Measurements from ENCODE around the gene ETV2. TPM values are rescaled to one million over a fixed set of nuclear protein-coding genes. Genes with fewer than 3 reads are reported as not detected.
A peak's percentile ranks its signal among the peaks of the same experiment; 100 is the strongest.

ETV2 gene
- total RNA-seq, 1 donor from 2014 or later: 1.1 TPM

DNA sequence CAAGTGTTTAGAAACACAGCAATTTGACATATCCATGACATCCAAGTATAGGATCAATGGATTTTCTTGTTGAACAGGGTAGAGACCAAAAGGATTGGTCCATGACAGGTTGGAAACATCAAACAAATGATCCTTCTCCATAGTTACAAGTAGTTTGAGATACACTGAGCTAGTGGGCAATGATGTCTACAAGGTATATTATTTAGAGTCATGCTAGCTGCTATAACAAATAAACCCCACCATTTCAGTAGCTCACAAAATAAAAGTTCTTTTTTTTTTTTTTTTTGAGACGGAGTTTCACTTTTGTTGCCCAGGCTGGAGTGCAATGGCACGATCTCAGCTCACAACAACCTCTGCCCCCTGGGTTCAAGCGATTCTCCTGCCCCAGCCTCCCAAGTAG is 33.9 kb upstream of the ETV2 start:
- Mint-ChIP-seq H3K27ac (no peak overlapping the region), H3K27me3 (no peaks in the 10 kb centered on the region), H3K4me1 (ENCODE audit: unreplicated experiment) (peaks cover 5% of the 10 kb centered on the region), H3K9me3 (peaks cover 8% of the 10 kb centered on the region), H3K4me3 (no peak overlapping the region), H3K36me3 (no peaks in the 10 kb centered on the region)
- no peak for DNase-seq (ENCODE audit: extremely low spot score, unreplicated experiment)
- TF ChIP-seq, protein P1, sequence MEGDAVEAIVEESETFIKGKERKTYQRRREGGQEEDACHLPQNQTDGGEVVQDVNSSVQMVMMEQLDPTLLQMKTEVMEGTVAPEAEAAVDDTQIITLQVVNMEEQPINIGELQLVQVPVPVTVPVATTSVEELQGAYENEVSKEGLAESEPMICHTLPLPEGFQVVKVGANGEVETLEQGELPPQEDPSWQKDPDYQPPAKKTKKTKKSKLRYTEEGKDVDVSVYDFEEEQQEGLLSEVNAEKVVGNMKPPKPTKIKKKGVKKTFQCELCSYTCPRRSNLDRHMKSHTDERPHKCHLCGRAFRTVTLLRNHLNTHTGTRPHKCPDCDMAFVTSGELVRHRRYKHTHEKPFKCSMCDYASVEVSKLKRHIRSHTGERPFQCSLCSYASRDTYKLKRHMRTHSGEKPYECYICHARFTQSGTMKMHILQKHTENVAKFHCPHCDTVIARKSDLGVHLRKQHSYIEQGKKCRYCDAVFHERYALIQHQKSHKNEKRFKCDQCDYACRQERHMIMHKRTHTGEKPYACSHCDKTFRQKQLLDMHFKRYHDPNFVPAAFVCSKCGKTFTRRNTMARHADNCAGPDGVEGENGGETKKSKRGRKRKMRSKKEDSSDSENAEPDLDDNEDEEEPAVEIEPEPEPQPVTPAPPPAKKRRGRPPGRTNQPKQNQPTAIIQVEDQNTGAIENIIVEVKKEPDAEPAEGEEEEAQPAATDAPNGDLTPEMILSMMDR (conservative IDR thresholded peaks at IDR 0.05): no peak

DNA sequence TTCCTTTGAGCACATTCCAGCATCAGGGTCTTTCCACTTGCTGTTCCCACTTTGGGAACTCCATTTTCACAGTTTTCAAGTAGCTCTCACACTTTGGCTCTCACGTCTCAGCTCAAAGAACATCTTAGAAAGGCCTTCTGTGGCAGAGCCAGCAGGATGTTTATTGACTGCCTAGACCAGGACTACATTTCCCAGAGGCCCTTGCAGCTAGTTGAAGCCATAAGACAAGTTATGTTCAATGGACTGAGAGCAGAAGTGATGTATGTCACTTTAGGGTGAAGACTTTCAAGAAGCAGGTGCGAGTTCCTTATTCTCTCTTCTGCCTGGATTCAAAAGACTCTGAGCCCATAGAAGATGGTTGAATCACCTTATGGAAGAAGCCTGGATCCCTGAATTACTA is 33.3 kb upstream of the ETV2 start:
- Mint-ChIP-seq H3K4me3 (no peak overlapping the region), H3K27me3 (no peaks in the 10 kb centered on the region), H3K9me3 (peaks cover 8% of the 10 kb centered on the region), H3K36me3 (no peaks in the 10 kb centered on the region), H3K4me1 (ENCODE audit: unreplicated experiment) (peaks cover 5% of the 10 kb centered on the region), H3K27ac (no peak overlapping the region)
- DNase-seq (ENCODE audit: extremely low spot score, unreplicated experiment): no peak
- TF ChIP-seq, protein P1 (conservative IDR thresholded peaks at IDR 0.05): no peak

GRCh38 chr19:35609851-35610353 is 31.6 kb upstream of the ETV2 start:
- peaks cover 5% of the 10 kb centered on the region for H3K4me1 Mint-ChIP-seq (ENCODE audit: unreplicated experiment)
- DNase-seq (ENCODE audit: extremely low spot score, unreplicated experiment): no peak
- H3K27me3 Mint-ChIP-seq: no peaks in the 10 kb centered on the region
- H3K36me3 Mint-ChIP-seq: no peaks in the 10 kb centered on the region
- H3K27ac Mint-ChIP-seq: no peak overlapping the region
- no peak overlapping the region for H3K4me3 Mint-ChIP-seq
- TF ChIP-seq, protein P1 (conservative IDR thresholded peaks at IDR 0.05): no peak
- H3K9me3 Mint-ChIP-seq: peaks cover 8% of the 10 kb centered on the region

DNA sequence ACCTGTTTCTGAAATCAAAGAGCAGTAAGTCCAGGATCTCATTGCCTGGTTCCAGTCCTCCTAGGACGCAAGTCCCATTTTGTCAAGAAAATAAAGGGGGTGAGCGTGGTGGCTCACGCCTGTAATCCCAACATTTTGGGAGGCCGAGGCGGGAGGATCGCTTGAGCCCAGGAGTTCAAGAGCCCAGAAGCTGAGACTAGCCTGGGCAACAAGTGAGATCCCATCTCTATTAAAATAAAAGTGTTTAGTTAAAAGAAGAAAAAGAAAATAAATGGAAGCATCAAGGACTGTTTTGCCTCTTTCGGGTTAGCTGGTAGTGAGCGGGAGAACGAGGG is 29.4 kb upstream of the ETV2 start:
- no peaks in the 10 kb centered on the region for H3K36me3 Mint-ChIP-seq
- no peaks in the 10 kb centered on the region for H3K27me3 Mint-ChIP-seq
- H3K4me3 Mint-ChIP-seq: peak overlapping the region; percentile 92
- H3K27ac Mint-ChIP-seq: peak overlapping the region; percentile 90
- TF ChIP-seq, protein P1 (conservative IDR thresholded peaks at IDR 0.05): peak; percentile 20
- peaks cover 5% of the 10 kb centered on the region for H3K4me1 Mint-ChIP-seq (ENCODE audit: unreplicated experiment)
- H3K9me3 Mint-ChIP-seq: peaks cover 8% of the 10 kb centered on the region
- no peak for DNase-seq (ENCODE audit: extremely low spot score, unreplicated experiment)

- peak; percentile 97 for DNase-seq (ENCODE audit: extremely low spot score, unreplicated experiment)
- peaks cover 5% of the 10 kb centered on the region for H3K4me1 Mint-ChIP-seq (ENCODE audit: unreplicated experiment)
- peak within 1 kb of the TSS; percentile 90 for H3K27ac Mint-ChIP-seq
- H3K9me3 Mint-ChIP-seq: peaks cover 4% of the 10 kb centered on the region
- no peaks in the 10 kb centered on the region for H3K36me3 Mint-ChIP-seq
- H3K4me3 Mint-ChIP-seq: peak within 1 kb of the TSS; percentile 92
- no peaks in the 10 kb centered on the region for H3K27me3 Mint-ChIP-seq
- TF ChIP-seq, protein P1 (conservative IDR thresholded peaks at IDR 0.05): no peak
Observed at GRCh38 chr19:35612559-35613321, 28.8 kb upstream of the ETV2 start, which contains the start of gene HAUS5. HAUS5 (plus strand) TSS chr19:35612735; CDS start chr19:35612795, 60 bp downstream.
